HepG2 (cell line): Measurements from ENCODE around the gene DENND5A. TPM values are rescaled to one million over a fixed set of nuclear protein-coding genes. Genes with fewer than 3 reads are reported as not detected.

Source experiments
- CHD2 ChIP-seq: IDR thresholded peaks from 2 replicates; pipeline ENCODE4 v1.6.1; 2011; ENCODE audit warnings: low read depth, low read length, improper control_type of control experiment
- CSRNP1 ChIP-seq: sonication (generic); formaldehyde crosslinking; IDR thresholded peaks from 2 replicates; pipeline ENCODE4 v1.8.1; 2023; ENCODE audit warnings: mild to moderate bottlenecking, missing genetic modification reagents
- GMEB2 ChIP-seq: IDR thresholded peaks from 2 replicates; pipeline ENCODE4 v1.6.1; 2016; ENCODE audit warnings: missing biosample characterization, missing genetic modification reagents, low read depth
- HMG20B ChIP-seq: conservative IDR thresholded peaks from 2 replicates; pipeline ENCODE4 v1.6.1; 2016; ENCODE audit warnings: missing genetic modification reagents, missing compliant biosample characterization
- MNT ChIP-seq: fragments of 450-650 bp; IDR thresholded peaks from 2 replicates; pipeline ENCODE4 v1.6.1; 2016
- MTERF4 ChIP-seq: sonication (generic); formaldehyde crosslinking; IDR thresholded peaks from 2 replicates; pipeline ENCODE4 v1.8.0; 2023; ENCODE audit warnings: mild to moderate bottlenecking, missing genetic modification reagents
- NFIB ChIP-seq: sonication (generic); formaldehyde crosslinking; IDR thresholded peaks from 2 replicates; pipeline ENCODE4 v1.9.0; 2021; ENCODE audit warnings: missing genetic modification reagents, mild to moderate bottlenecking, borderline replicate concordance
- NONO ChIP-seq, 2 experiments: fragments of 450-650 bp in 1 of 2; sonication (generic) in 1 of 2; formaldehyde crosslinking in 1 of 2; IDR thresholded peaks in 1 of 2; conservative IDR thresholded peaks in 1 of 2; 2 replicates each; pipeline versions ENCODE4 v1.6.1 to v1.8.0; 2017 to 2022; ENCODE audit warnings: mild to moderate bottlenecking in 1 of 2, missing genetic modification reagents in 1 of 2, moderate library complexity in 1 of 2
- NRL ChIP-seq: sonication (generic); formaldehyde crosslinking; IDR thresholded peaks from 2 replicates; pipeline ENCODE4 v1.5.0; 2020; ENCODE audit warnings: missing genetic modification reagents, mild to moderate bottlenecking, moderate library complexity, borderline replicate concordance
- PHF20 ChIP-seq: sonication (generic); formaldehyde crosslinking; IDR thresholded peaks from 2 replicates; pipeline ENCODE4 v1.5.0; 2020; ENCODE audit warnings: mild to moderate bottlenecking, missing genetic modification reagents
- SIN3B ChIP-seq: fragments of 150-350 bp; IDR thresholded peaks from 2 replicates; pipeline ENCODE4 v1.6.1; 2014; ENCODE audit warnings: low read length
- SMAD1 ChIP-seq: sonication (generic); formaldehyde crosslinking; IDR thresholded peaks from 2 replicates; pipeline ENCODE4 v1.4.0; 2020; ENCODE audit warnings: missing genetic modification reagents, low read depth, mild to moderate bottlenecking, borderline replicate concordance
- ZFP37 ChIP-seq: sonication (generic); formaldehyde crosslinking; IDR thresholded peaks from 2 replicates; pipeline ENCODE4 v1.4.0; 2020; ENCODE audit warnings: missing genetic modification reagents, borderline replicate concordance
- ZFYVE20 ChIP-seq: sonication (generic); formaldehyde crosslinking; IDR thresholded peaks from 2 replicates; pipeline ENCODE4 v1.8.0; 2023; ENCODE audit warnings: low read depth, mild to moderate bottlenecking, moderate library complexity, missing genetic modification reagents, borderline replicate concordance
- ZKSCAN5 ChIP-seq: sonication (generic); formaldehyde crosslinking; IDR thresholded peaks from 2 replicates; pipeline ENCODE4 v1.5.1; 2020; ENCODE audit warnings: mild to moderate bottlenecking, missing genetic modification reagents
- ZKSCAN8 ChIP-seq: IDR thresholded peaks from 2 replicates; pipeline ENCODE4 v1.6.1; 2016; ENCODE audit warnings: borderline replicate concordance, missing genetic modification reagents, missing compliant biosample characterization
- ZNF18 ChIP-seq: sonication (generic); formaldehyde crosslinking; IDR thresholded peaks from 2 replicates; pipeline ENCODE4 v1.8.0; 2022; ENCODE audit warnings: mild to moderate bottlenecking, missing genetic modification reagents; ENCODE audit not compliant: insufficient replicate concordance
- ZNF562 ChIP-seq: sonication (generic); formaldehyde crosslinking; IDR thresholded peaks from 2 replicates; pipeline ENCODE4 v1.8.0; 2022; ENCODE audit warnings: missing genetic modification reagents, borderline replicate concordance
- ZNF616 ChIP-seq: sonication (generic); formaldehyde crosslinking; IDR thresholded peaks from 2 replicates; pipeline ENCODE4 v1.5.0; 2020; ENCODE audit warnings: low read depth, mild to moderate bottlenecking, missing genetic modification reagents
- ZSCAN12 ChIP-seq: sonication (generic); formaldehyde crosslinking; IDR thresholded peaks from 2 replicates; pipeline ENCODE4 v1.9.0; 2021; ENCODE audit warnings: mild to moderate bottlenecking, missing genetic modification reagents
- polyA plus RNA-seq, 8 experiments: library from polyadenylated mRNA; depleted of rRNA in 3 of 8; stranded (reverse) in 7 of 8; unstranded in 1 of 8; fragments of >200 nt; fragmentation: Illumina TruSeq in 4 of 8; extraction: Trizol in 4 of 8; gene quantifications; 2 replicates each; pipeline versions ENCODE4 v1.2.1 to v1.2.3, GENCODE V29; 2011 to 2016; ENCODE audit warnings: low read depth in 4 of 8, missing spikeins in 1 of 8, mixed read lengths in 1 of 8; ENCODE audit not compliant: insufficient read depth in 1 of 8
- total RNA-seq, 5 experiments: library from RNA; depleted of rRNA; stranded (reverse); fragments of >200 nt; fragmentation: Illumina TruSeq; extraction: Trizol; gene quantifications; 2 replicates each; pipeline ENCODE4 v1.2.3, GENCODE V29; 2016; ENCODE audit warnings: low read depth in 1 of 5

DENND5A gene
- total and polyA plus RNA-seq, 2 of the 13 experiments (the other 11 are each of a cell fraction or from before 2014, with no cell fraction given): 63.3 to 145 TPM

GRCh38 chr11:9314291-9315077 lies 49.3 kb upstream of the DENND5A start, which contains the start of gene TMEM41B (continued):
- TF ChIP-seq ZNF562 (no peak), ZKSCAN5 (0 out of 2 replicates have a peak, but pooled peaks have one; percentile 56), HMG20B (0 out of 2 replicates have a peak, but pooled peaks have one; percentile 9), ZKSCAN8 (CRISPR knock-in tag) (peak; percentile 12; the same call in 1 of the 2 replicates), ZFYVE20 (CRISPR knock-in tag) (no peak), CSRNP1 (CRISPR knock-in tag) (peak; percentile 65; the same call in 1 of the 2 replicates), NRL (CRISPR knock-in tag) (peak; percentile 77), MTERF4 (CRISPR knock-in tag) (no peak), ZNF616 (CRISPR knock-in tag) (0 out of 2 replicates have a peak, but pooled peaks have one; percentile 23), CHD2 (peak; percentile 91), SMAD1 (CRISPR knock-in tag) (0 out of 2 replicates have a peak, but pooled peaks have one; percentile 42), GMEB2 (CRISPR knock-in tag) (peak; percentile 55; the same call in 1 of the 2 replicates), ZNF18 (CRISPR knock-in tag) (peak; percentile 55), ZFP37 (CRISPR knock-in tag) (0 out of 2 replicates have a peak, but pooled peaks have one; percentile 39), SIN3B (peak; percentile 63; the same call in 1 of the 2 replicates), PHF20 (CRISPR knock-in tag) (peak; percentile 74), NONO (IDR thresholded peaks at IDR 0.05) (no peak), NONO (CRISPR knock-in tag; conservative IDR thresholded peaks at IDR 0.05) (peak; percentile 63; the same call in 1 of the 2 replicates), ZSCAN12 (no peak), NFIB (no peak), MNT (peak; percentile 68)
